GM10847 (cell line): Measurements from ENCODE around the gene FAM83D.
A peak's percentile ranks its signal among the peaks of the same experiment; 100 is the strongest.

Experiments used
- POLR2A ChIP-seq: IDR thresholded peaks from 2 replicates; pipeline ENCODE4 v1.6.1; 2011; ENCODE audit not compliant: insufficient read length; ENCODE audit errors: extremely low read depth

The FAM83D gene, protein sequence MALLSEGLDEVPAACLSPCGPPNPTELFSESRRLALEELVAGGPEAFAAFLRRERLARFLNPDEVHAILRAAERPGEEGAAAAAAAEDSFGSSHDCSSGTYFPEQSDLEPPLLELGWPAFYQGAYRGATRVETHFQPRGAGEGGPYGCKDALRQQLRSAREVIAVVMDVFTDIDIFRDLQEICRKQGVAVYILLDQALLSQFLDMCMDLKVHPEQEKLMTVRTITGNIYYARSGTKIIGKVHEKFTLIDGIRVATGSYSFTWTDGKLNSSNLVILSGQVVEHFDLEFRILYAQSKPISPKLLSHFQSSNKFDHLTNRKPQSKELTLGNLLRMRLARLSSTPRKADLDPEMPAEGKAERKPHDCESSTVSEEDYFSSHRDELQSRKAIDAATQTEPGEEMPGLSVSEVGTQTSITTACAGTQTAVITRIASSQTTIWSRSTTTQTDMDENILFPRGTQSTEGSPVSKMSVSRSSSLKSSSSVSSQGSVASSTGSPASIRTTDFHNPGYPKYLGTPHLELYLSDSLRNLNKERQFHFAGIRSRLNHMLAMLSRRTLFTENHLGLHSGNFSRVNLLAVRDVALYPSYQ

DNA sequence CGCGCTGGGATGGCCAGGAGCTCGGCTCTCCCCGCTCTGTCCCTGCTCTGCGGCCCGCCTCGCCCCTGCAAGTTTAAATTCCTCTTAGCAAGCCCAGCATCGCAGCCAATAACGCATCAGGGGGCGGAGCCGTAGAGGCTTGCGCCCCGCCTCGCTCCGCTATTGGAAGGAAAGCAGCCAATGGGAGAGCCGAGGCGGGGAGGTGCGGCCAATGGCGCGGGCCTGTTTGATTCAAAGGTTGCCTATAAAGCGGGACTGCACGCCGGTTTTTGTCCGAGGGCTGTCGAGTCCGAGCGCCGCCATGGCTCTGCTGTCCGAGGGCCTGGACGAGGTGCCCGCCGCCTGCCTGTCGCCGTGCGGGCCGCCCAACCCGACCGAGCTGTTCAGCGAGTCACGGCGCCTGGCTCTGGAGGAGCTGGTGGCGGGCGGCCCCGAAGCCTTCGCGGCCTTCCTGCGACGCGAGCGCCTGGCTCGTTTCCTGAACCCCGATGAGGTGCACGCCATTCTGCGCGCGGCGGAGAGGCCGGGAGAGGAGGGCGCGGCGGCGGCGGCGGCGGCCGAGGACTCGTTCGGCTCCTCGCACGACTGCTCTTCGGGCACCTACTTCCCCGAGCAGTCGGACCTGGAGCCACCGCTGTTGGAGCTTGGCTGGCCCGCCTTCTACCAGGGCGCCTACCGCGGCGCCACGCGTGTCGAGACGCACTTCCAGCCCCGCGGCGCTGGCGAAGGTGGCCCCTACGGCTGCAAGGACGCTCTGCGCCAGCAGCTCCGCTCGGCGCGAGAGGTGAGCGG lies at the start of gene FAM83D:
TSS of gene FAM83D (plus strand) at position 276 of the 792 bp plus-strand sequence. CDS start at position 302, 26 bp downstream.
- TF ChIP-seq POLR2A, result peak; percentile 92

- no peak for TF ChIP-seq POLR2A
Observed at GRCh38 chr20:38877483-38877882, 48.7 kb upstream of the FAM83D start.

- no peak for TF ChIP-seq POLR2A
Observed at GRCh38 chr20:38878866-38879265, 47.4 kb upstream of the FAM83D start.

- no peak for TF ChIP-seq POLR2A
Observed at GRCh38 chr20:38880952-38881735, 45.1 kb upstream of the FAM83D start.

GRCh38 chr20:38881806-38882440 lies 44.3 kb upstream of the FAM83D start:
- no peak for TF ChIP-seq POLR2A

DNA sequence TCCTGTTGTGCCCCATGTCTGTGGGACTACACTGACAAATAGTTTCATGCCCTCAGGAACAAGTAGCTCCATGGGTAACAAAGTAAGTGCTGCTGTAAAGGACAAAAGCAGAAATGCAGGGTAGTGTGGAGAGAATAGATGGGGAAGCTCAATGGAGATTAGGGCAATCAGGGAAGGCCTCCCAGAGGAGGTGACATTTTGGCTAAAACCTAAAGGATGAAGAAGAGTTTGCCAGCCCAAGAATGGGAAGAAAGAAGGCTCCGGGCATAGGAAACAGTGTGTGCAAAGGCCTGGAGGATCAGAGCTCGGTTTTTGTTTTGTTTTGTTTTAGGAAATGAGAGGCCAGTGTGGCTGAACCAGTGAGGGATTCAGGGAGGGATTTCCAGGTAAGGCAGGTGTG lies 43.6 kb upstream of the FAM83D start:
- TF ChIP-seq POLR2A, result no peak

- TF ChIP-seq POLR2A, result no peak
Observed at GRCh38 chr20:38883081-38883980, 42.9 kb upstream of the FAM83D start.

GRCh38 chr20:38883981-38884733 lies 42.1 kb upstream of the FAM83D start:
- TF ChIP-seq POLR2A, result no peak

DNA sequence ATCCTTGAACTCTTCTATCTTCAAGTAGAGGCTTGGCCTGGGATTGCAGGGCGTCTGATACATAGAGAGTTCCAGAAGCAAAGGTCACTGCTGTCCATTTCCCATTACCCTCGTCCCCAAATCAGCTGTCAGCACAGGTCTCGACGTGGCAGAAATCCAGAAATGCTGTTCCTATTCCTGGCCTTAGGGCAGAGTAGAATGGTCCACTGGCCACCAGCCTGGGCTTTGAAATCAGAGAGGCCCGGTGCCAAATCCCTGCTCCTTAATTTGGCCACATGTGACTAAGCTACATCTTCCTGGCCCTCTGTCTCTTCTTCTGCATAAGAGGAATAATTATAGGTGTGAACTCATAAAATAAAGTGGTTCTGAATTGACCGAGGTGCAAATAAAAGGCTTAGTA lies 40.9 kb upstream of the FAM83D start:
- TF ChIP-seq POLR2A, result no peak

GRCh38 chr20:38888059-38888831 lies 38.0 kb upstream of the FAM83D start:
- no peak for TF ChIP-seq POLR2A

DNA sequence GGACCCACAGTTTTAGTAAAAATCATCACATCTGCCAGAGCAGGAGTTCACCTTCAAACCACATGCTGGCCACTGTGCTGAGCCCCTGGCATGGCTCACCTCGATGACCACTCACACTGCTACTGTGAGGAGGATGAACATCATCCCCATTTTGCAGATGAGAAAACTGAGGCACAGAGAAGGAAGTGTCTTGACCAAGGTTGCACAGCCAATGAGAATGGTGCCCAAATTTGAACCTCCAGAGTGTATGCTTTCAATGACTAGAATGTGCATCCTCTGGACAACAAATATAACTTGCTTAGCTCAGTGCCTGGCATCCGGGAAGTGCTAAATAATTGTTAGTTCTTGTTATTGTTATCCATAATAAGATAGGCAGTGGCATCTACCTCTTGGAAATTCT lies 37.2 kb upstream of the FAM83D start:
- TF ChIP-seq POLR2A, result no peak

DNA sequence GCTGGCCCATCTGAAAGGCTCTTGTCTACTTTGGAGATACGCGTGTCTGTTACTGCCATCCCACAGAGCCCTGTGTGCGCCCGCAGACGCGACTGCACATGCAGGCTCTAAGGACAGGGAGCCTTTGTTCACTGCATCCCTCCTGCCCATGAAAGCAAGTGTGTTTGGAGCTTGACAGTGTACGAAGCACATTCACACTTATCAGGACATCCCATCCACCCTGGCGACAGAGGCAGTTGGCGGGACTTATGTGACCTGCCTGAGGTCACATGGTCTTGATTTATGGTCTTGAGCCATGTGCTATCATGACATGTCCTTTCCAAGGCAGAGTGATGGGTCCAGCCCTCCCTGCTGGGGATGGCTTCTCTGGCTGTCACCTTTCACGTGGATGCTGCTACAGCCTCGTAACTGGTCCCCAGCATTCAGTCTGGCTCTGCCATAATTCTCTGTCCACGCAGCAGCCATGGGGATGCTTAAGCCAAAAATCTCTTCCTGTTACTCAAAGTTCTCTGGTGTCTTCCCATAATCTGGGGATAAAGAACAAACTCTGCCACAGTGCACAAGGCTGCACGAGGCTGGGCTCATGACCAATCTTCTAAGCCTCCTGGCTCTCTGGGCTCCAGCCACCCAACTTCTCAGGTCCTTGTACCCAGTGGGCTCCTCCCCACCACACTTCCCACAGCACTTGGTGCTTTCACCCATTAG lies 36.3 kb upstream of the FAM83D start:
- no peak for TF ChIP-seq POLR2A
